ENCODE measurements around the gene CBFA2T2. TPM values are rescaled to one million over a fixed set of nuclear protein-coding genes. Genes with fewer than 3 reads are reported as not detected.

The CBFA2T2 gene
- total RNA-seq, 1 experiment from 2014 or later = 20.0 TPM

DNA sequence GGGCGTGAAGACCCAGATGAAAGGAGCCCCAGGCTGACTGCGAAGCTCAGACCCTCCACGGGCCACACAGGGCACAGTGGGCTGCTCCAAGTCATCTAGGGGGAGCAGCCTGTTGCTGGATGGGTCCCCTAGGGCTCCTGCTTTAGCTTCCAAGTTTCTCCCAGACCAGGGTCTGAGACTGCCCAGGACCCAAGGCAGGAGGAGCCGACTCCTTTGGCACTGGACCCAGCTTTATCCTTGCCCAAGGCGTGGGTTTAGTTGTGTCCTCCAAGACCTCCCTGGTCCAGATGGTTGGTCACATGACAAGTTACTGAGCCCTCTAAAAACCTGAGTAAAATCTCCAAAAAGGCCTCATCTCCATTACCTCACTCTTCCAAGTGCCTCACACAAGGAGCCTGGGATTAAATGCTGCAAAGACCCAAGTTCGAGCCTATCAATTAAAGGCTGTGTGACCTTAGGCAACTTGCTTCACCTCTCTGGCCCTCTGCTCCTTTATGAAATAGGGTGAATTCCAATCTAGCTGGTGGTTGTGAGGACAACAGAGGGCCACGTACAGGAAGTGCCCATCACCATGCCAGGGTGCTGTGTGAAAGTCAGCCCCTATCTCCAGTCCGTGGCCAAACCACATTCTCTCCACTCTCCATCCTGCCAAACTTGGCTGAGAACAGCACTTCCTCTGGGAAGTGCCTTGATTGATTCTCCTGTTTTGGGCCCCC is 181.8 kb downstream of the CBFA2T2 start:
- Histone ChIP-seq H3K36me3 (ENCODE audit: low read depth) (0 out of 2 replicates have a peak, but pooled peaks cover 6% of the 10 kb centered on the region), H3K27ac (no peak overlapping the region), H3K27me3 (ENCODE audit: insufficient read depth, low read depth) (no peaks in the 10 kb centered on the region), H3K4me2 (peak overlapping the region; percentile 84), H4K20me1 (ENCODE audit: insufficient read depth) (no peaks in the 10 kb centered on the region), H3K9me2 (ENCODE audit: insufficient read depth) (no peaks in the 10 kb centered on the region), H2AFZ (no peak overlapping the region), H3K9me3 (ENCODE audit: insufficient read depth, low read depth) (no peaks in the 10 kb centered on the region), H3K79me2 (ENCODE audit: low read depth) (peaks cover 38% of the 10 kb centered on the region), H3K4me1 (replicated peaks; ENCODE audit: insufficient read depth) (peaks cover 27% of the 10 kb centered on the region; the same call in 1 of the 2 replicates), H3F3A (ENCODE audit: insufficient read depth, low read depth) (peaks cover 43% of the 10 kb centered on the region), H3K4me3 (no peak overlapping the region; the same call in 1 of the 2 replicates)
- CTCF ChIA-PET = no interaction called here
- POLR2A ChIA-PET (ENCODE audit: unreplicated experiment) = interaction anchor here (0.6 kb wide), 1 partner anchor 394 kb away, joined by 12 read pairs; no protein-coding TSS in a partner anchor
- no peak for DNase-seq
- TF ChIP-seq EZH2 (IDR thresholded peaks at IDR 0.05; ENCODE audit: low read depth) = no peak
- TF ChIP-seq, protein P1, sequence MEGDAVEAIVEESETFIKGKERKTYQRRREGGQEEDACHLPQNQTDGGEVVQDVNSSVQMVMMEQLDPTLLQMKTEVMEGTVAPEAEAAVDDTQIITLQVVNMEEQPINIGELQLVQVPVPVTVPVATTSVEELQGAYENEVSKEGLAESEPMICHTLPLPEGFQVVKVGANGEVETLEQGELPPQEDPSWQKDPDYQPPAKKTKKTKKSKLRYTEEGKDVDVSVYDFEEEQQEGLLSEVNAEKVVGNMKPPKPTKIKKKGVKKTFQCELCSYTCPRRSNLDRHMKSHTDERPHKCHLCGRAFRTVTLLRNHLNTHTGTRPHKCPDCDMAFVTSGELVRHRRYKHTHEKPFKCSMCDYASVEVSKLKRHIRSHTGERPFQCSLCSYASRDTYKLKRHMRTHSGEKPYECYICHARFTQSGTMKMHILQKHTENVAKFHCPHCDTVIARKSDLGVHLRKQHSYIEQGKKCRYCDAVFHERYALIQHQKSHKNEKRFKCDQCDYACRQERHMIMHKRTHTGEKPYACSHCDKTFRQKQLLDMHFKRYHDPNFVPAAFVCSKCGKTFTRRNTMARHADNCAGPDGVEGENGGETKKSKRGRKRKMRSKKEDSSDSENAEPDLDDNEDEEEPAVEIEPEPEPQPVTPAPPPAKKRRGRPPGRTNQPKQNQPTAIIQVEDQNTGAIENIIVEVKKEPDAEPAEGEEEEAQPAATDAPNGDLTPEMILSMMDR (conservative IDR thresholded peaks at IDR 0.05) = no peak
- intact Hi-C loops (cut with micrococcal nuclease; ENCODE audit: unreplicated experiment) = loop anchor here (5.0 kb wide), 1 partner anchor 61 kb away; the partner anchor contains the start of gene ZNF341
- no TSS peak for BruUV-seq (replicated peaks)

DNA sequence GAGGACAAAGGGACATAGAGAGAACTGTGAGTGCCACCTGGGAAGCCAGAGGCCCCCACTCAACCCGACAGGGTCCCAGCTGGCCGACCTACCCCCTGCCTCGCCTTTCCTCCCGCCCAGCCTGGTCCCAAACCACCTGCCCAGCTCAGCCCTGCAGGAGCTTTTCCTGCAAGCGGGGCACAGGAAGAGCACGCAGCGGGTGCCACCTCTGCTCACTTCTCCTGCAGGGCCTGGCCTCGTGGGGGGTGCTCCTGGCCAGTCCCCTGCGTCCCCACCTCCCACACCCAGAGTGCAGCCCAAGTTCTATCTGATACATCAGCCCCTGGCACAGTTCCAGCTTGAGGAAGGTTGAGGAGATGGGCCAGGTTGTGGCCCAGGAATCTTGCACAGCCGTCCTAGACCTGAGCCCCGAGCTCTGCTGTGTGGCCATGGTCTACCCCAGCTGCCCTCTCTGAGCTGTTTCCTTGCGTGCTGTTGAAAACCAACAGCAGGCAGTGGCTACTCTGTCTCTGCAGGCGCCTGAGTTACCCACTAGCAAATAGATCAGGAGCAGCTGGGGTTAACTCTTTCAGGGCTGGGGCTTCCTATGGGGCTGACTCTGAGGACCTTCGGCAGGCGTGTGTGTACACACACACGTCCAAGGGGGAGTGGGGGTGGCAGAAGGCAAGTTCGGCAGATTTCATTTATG is 182.7 kb downstream of the CBFA2T2 start:
- peaks cover 37% of the 10 kb centered on the region for H3F3A ChIP-seq (ENCODE audit: insufficient read depth, low read depth)
- no peak for DNase-seq
- POLR2A ChIA-PET (ENCODE audit: unreplicated experiment) = no interaction called here
- peaks cover 38% of the 10 kb centered on the region for H3K79me2 ChIP-seq (ENCODE audit: low read depth)
- peaks cover 27% of the 10 kb centered on the region; the same call in 1 of the 2 replicates for H3K4me1 ChIP-seq (replicated peaks; ENCODE audit: insufficient read depth)
- BruUV-seq (replicated peaks) = no TSS peak
- no peaks in the 10 kb centered on the region for H3K9me2 ChIP-seq (ENCODE audit: insufficient read depth)
- H2AFZ ChIP-seq = no peak overlapping the region
- 0 out of 2 replicates have a peak, but pooled peaks cover 6% of the 10 kb centered on the region for H3K36me3 ChIP-seq (ENCODE audit: low read depth)
- no peaks in the 10 kb centered on the region for H3K27me3 ChIP-seq (ENCODE audit: insufficient read depth, low read depth)
- no peak overlapping the region for H3K27ac ChIP-seq
- CTCF ChIA-PET = no interaction called here
- intact Hi-C loops (cut with micrococcal nuclease; ENCODE audit: unreplicated experiment) = loop anchor here (5.0 kb wide), 1 partner anchor 60 kb away; the partner anchor contains the start of gene ZNF341
- no peaks in the 10 kb centered on the region for H4K20me1 ChIP-seq (ENCODE audit: insufficient read depth)
- H3K4me2 ChIP-seq = peak overlapping the region; percentile 84
- H3K4me3 ChIP-seq = peak overlapping the region; percentile 96
- TF ChIP-seq EZH2 (IDR thresholded peaks at IDR 0.05; ENCODE audit: low read depth) = no peak
- TF ChIP-seq, protein P1 (conservative IDR thresholded peaks at IDR 0.05) = no peak
- H3K9me3 ChIP-seq (ENCODE audit: insufficient read depth, low read depth) = no peaks in the 10 kb centered on the region

DNA sequence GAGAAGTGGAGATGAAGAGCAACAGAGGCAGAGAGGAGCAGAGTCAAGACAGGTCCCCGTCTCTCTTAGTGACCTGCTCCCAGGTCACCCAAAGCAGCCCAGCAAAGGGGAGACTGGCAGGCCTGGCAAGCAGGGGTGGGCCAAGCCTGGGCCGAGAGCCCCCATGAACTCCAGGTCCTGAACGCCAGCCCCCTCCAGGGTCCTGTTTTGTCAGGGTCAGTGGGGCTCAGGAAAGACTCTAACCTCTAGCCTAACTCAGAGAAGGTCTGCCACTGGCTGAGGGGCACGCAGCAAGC is 183.2 kb downstream of the CBFA2T2 start:
- Histone ChIP-seq H2AFZ (no peak overlapping the region), H3K27ac (no peak overlapping the region), H3K27me3 (ENCODE audit: insufficient read depth, low read depth) (no peaks in the 10 kb centered on the region), H3K4me2 (peak overlapping the region; percentile 84), H4K20me1 (ENCODE audit: insufficient read depth) (no peaks in the 10 kb centered on the region), H3K4me3 (peak overlapping the region; percentile 96), H3F3A (ENCODE audit: insufficient read depth, low read depth) (peaks cover 32% of the 10 kb centered on the region; the same call in 1 of the 2 replicates), H3K4me1 (replicated peaks; ENCODE audit: insufficient read depth) (peaks cover 22% of the 10 kb centered on the region; the same call in 1 of the 2 replicates), H3K36me3 (ENCODE audit: low read depth) (0 out of 2 replicates have a peak, but pooled peaks cover 6% of the 10 kb centered on the region), H3K9me3 (ENCODE audit: insufficient read depth, low read depth) (no peaks in the 10 kb centered on the region), H3K9me2 (ENCODE audit: insufficient read depth) (no peaks in the 10 kb centered on the region), H3K79me2 (ENCODE audit: low read depth) (peaks cover 38% of the 10 kb centered on the region)
- ChIA-PET POLR2A (ENCODE audit: unreplicated experiment) (no interaction called here), CTCF (no interaction called here)
- intact Hi-C loops (cut with micrococcal nuclease; ENCODE audit: unreplicated experiment) = loop anchor here (5.0 kb wide), 1 partner anchor 59 kb away; the partner anchor contains the start of gene ZNF341
- BruUV-seq (replicated peaks) = TSS peak; percentile 33
- DNase-seq = peak in 1 of 2 experiments; percentile 11
- TF ChIP-seq, protein P1 (conservative IDR thresholded peaks at IDR 0.05) = no peak
- no peak for TF ChIP-seq EZH2 (IDR thresholded peaks at IDR 0.05; ENCODE audit: low read depth)
